ENCODE data around the gene SNX9.
"Not testable (repeated sequence)": the region's sequence is repeated elsewhere in the genome, so short reads cannot be mapped to it uniquely, and the experiment has no call there.

- not testable (repeated sequence) for TF ChIP-seq CTCF (conservative IDR thresholded peaks at IDR 0.05); ZFX (IDR thresholded peaks at IDR 0.05)
Measured at GRCh38 chr6:157855804-157856203, 32.8 kb downstream of the SNX9 start.
